Fibroblast of lung (primary cell): ENCODE measurements around the gene ZSWIM5. TPM values are rescaled to one million over a fixed set of nuclear protein-coding genes. Genes with fewer than 3 reads are reported as not detected.
"Not testable (repeated sequence)": the region's sequence is repeated elsewhere in the genome, so short reads cannot be mapped to it uniquely, and the experiment has no call there.

ENCODE experiments used
- DNase-seq, 2 donors: peaks; one replicate each; pipeline versions ENCODE4 v3.0.0 to v3.0.0-alpha.2; 2010; ENCODE audit warnings: low read depth in 2 of 2
- H2AFZ ChIP-seq: 2 replicates; pipeline ENCODE4 v1.5.1; 2012; ENCODE audit warnings: low read length, control low read depth, inconsistent platforms
- H3K27ac ChIP-seq: 2 replicates; pipeline ENCODE4 v1.5.1; 2011; ENCODE audit warnings: low read length, control low read depth; ENCODE audit not compliant: insufficient read depth
- H3K27me3 ChIP-seq: 2 replicates; pipeline ENCODE4 v1.5.1; 2011; ENCODE audit warnings: mild to moderate bottlenecking, low read length; ENCODE audit not compliant: control insufficient read depth, insufficient read depth
- H3K36me3 ChIP-seq: 2 replicates; pipeline ENCODE4 v1.5.1; 2011; ENCODE audit warnings: low read length; ENCODE audit not compliant: control insufficient read depth, insufficient read depth
- H3K4me1 ChIP-seq: 2 replicates; pipeline ENCODE4 v1.5.1; 2011; ENCODE audit warnings: low read length; ENCODE audit not compliant: control insufficient read depth, insufficient read depth; ENCODE audit errors: extremely low read depth
- H3K4me2 ChIP-seq: 2 replicates; pipeline ENCODE4 v1.5.1; 2011; ENCODE audit warnings: low read length, control low read depth; ENCODE audit not compliant: insufficient read depth; ENCODE audit errors: extremely low read depth
- H3K4me3 ChIP-seq, 4 experiments: fragments of 200-600 bp in 1 of 4; sonication (generic) in 1 of 4; replicated peaks in 1 of 4; 2 replicates each; pipeline ENCODE4 v1.5.1; 2011 to 2016; ENCODE audit warnings: low read length in 4 of 4, low read depth in 3 of 4, mild to moderate bottlenecking in 3 of 4, control low read depth in 2 of 4, inconsistent platforms in 1 of 4, mixed read lengths in 1 of 4; ENCODE audit not compliant: insufficient read depth in 1 of 4; ENCODE audit errors: control extremely low read depth in 1 of 4
- H3K79me2 ChIP-seq: 2 replicates; pipeline ENCODE4 v1.5.1; 2012; ENCODE audit warnings: mild to moderate bottlenecking, low read length, inconsistent platforms; ENCODE audit not compliant: control insufficient read depth, insufficient read depth
- H3K9ac ChIP-seq: 2 replicates; pipeline ENCODE4 v1.5.1; 2011; ENCODE audit warnings: mild to moderate bottlenecking, low read length, control low read depth; ENCODE audit not compliant: insufficient read depth
- H3K9me3 ChIP-seq: 2 replicates; pipeline ENCODE4 v1.5.1; 2012; ENCODE audit warnings: low read depth, low read length; ENCODE audit not compliant: control insufficient read depth, insufficient read depth
- H4K20me1 ChIP-seq: 2 replicates; pipeline ENCODE4 v1.5.1; 2011; ENCODE audit warnings: low read length; ENCODE audit not compliant: control insufficient read depth, insufficient read depth; ENCODE audit errors: extremely low read depth
- EZH2 ChIP-seq: IDR thresholded peaks from 2 replicates; pipeline ENCODE4 v1.5.1; 2012; ENCODE audit warnings: low read length, control low read depth, mild to moderate bottlenecking; ENCODE audit errors: missing control alignments
- polyA plus RNA-seq, 2 donors: library from polyadenylated mRNA; depleted of rRNA in 1 of 2; stranded (reverse) in 1 of 2; unstranded in 1 of 2; fragments of >200 nt; gene quantifications; 2 replicates each; pipeline ENCODE4 v1.2.1, GENCODE V29; 2011 to 2012; ENCODE audit warnings: missing spikeins in 1 of 2
- total RNA-seq: library from RNA; depleted of rRNA; stranded (reverse); fragments of >200 nt; gene quantifications from 2 replicates; pipeline ENCODE4 v1.2.1, GENCODE V29; 2014
- TF ChIP-seq, protein P1 (sequence below), 2 donors: IDR thresholded peaks in 1 of 2; conservative IDR thresholded peaks in 1 of 2; 1 replicate in 1 of 2; 2 replicates in 1 of 2; pipeline ENCODE4 v1.5.1; 2011 to 2012; ENCODE audit warnings: low read length in 2 of 2, control low read depth in 1 of 2, inconsistent platforms in 1 of 2, low read depth in 1 of 2, mild to moderate bottlenecking in 1 of 2

The ZSWIM5 gene
- total and polyA plus RNA-seq, 2 donors (not counting 1 experiment from before 2014, with no cell fraction given) = 0.73 to 0.99 TPM

DNA sequence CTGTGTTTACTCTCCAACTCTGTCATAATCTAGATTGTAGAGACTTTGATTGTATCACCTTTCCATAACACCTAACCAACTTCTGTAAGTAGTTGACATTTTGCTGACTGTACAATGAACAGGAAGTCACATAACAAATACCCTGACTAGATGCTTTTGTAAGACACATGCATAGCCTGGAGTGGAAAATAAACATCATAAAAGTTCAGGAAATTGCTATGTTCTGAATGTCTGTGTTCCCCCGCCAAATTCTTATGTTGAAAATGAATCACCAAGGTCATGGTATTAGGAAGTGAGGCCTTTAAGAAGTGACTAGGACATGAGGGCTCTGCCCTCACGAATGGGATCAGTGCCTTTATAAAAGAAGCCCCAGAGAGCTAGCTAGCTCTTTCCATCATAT, 40.4 kb upstream of the ZSWIM5 start:
- no peaks in the 10 kb centered on the region for H3K36me3 ChIP-seq
- H3K4me2 ChIP-seq = no peak overlapping the region
- H3K9me3 ChIP-seq = no peaks in the 10 kb centered on the region
- no peak overlapping the region for H3K9ac ChIP-seq
- peak overlapping the region; percentile 37 for H2AFZ ChIP-seq
- H3K27ac ChIP-seq = peak overlapping the region; percentile 67
- no peaks in the 10 kb centered on the region for H3K79me2 ChIP-seq
- peak; percentile 66 to 84 for DNase-seq
- TF ChIP-seq, protein P1, sequence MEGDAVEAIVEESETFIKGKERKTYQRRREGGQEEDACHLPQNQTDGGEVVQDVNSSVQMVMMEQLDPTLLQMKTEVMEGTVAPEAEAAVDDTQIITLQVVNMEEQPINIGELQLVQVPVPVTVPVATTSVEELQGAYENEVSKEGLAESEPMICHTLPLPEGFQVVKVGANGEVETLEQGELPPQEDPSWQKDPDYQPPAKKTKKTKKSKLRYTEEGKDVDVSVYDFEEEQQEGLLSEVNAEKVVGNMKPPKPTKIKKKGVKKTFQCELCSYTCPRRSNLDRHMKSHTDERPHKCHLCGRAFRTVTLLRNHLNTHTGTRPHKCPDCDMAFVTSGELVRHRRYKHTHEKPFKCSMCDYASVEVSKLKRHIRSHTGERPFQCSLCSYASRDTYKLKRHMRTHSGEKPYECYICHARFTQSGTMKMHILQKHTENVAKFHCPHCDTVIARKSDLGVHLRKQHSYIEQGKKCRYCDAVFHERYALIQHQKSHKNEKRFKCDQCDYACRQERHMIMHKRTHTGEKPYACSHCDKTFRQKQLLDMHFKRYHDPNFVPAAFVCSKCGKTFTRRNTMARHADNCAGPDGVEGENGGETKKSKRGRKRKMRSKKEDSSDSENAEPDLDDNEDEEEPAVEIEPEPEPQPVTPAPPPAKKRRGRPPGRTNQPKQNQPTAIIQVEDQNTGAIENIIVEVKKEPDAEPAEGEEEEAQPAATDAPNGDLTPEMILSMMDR (conservative IDR thresholded peaks at IDR 0.05 in 1 of 2, IDR thresholded peaks at IDR 0.05 in 1 of 2; ENCODE audit: low read depth in 1 of 2, low read length in 2 of 2) = no peak
- no peak overlapping the region for H3K4me3 ChIP-seq
- H3K4me1 ChIP-seq = peaks cover 2% of the 10 kb centered on the region
- no peaks in the 10 kb centered on the region for H4K20me1 ChIP-seq
- no peaks in the 10 kb centered on the region for H3K27me3 ChIP-seq

DNA sequence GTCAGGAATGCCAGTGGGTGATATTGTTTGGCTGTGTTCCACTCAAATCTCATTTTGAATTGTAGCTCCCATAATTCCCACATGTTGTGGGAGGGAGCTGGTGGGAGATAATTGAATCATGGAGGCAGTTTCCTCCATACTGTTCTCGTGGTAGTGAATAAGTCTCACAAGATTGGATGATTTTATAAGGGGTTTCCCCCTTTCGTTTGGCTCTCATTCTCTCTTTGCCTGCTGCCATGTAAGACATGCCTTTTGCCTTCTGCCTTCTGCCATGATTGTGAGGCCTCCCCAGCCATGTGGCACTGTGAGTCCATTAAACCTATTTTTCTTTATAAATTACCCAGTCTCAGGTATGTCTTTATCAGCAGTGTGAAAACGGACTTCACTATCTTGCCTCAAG, 40.0 kb upstream of the ZSWIM5 start:
- not testable (repeated sequence) for DNase-seq, H3K79me2 ChIP-seq, H4K20me1 ChIP-seq, H3K4me3 ChIP-seq, H3K9ac ChIP-seq, H3K9me3 ChIP-seq, H3K4me1 ChIP-seq, H3K36me3 ChIP-seq, H3K27me3 ChIP-seq, H3K4me2 ChIP-seq
- Histone ChIP-seq H2AFZ (peak overlapping the region; percentile 37), H3K27ac (peak overlapping the region; percentile 67)

DNA sequence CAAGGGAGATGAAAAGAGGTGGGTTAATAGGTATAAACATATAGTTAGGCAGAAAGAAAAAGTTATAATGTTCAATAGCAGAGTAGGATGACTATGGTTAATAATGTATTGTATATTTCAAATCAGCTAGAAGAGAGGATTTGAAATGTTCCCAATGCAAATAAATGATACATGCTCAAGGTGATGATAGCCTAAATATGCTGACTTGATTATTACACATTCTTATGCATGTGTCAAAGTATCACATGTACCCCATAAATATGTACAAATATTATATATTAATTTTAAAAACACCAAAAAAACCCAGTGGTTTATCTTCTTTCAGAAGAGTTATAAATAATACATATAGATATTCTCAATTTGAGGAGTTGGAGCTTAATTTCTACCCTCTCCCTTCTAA, 38.3 kb upstream of the ZSWIM5 start:
- H3K79me2 ChIP-seq = no peaks in the 10 kb centered on the region
- no peaks in the 10 kb centered on the region for H3K36me3 ChIP-seq
- H3K9me3 ChIP-seq = no peaks in the 10 kb centered on the region
- no peak overlapping the region for H2AFZ ChIP-seq
- H3K4me1 ChIP-seq = peaks cover 2% of the 10 kb centered on the region
- TF ChIP-seq, protein P1 (conservative IDR thresholded peaks at IDR 0.05 in 1 of 2, IDR thresholded peaks at IDR 0.05 in 1 of 2; ENCODE audit: low read depth in 1 of 2, low read length in 2 of 2) = no peak
- no peak for TF ChIP-seq EZH2
- H3K27me3 ChIP-seq = no peaks in the 10 kb centered on the region
- no peak overlapping the region for H3K27ac ChIP-seq
- no peaks in the 10 kb centered on the region for H4K20me1 ChIP-seq
- DNase-seq = no peak
- no peak overlapping the region for H3K4me3 ChIP-seq
- no peak overlapping the region for H3K4me2 ChIP-seq
- H3K9ac ChIP-seq = no peak overlapping the region
